ENCODE results near the gene CXorf66. TPM values are rescaled to one million over a fixed set of nuclear protein-coding genes. Genes with fewer than 3 reads are reported as not detected.
"Not testable (repeated sequence)": the region's sequence is repeated elsewhere in the genome, so short reads cannot be mapped to it uniquely, and the experiment has no call there.

Gene CXorf66
- total RNA-seq, 4 donors from 2014 or later, result not detected

GRCh38 chrX:139924069-139924695, 41.1 kb downstream of the CXorf66 start:
- Histone ChIP-seq H3K27me3 (no peaks in the 10 kb centered on the region), H3K27ac (no peak overlapping the region)
- no peak for TF ChIP-seq POLR2A (IDR thresholded peaks at IDR 0.05)
- TF ChIP-seq CTCF (IDR thresholded peaks at IDR 0.05), result no peak

GRCh38 chrX:139921142-139921541, 44.2 kb downstream of the CXorf66 start:
- H3K4me1 ChIP-seq, H3K27me3 ChIP-seq, H3K36me3 ChIP-seq, H3K4me3 ChIP-seq, H3K9me3 ChIP-seq, DNase-seq, H3K27ac ChIP-seq: not testable (repeated sequence)

More at GRCh38 chrX:139924069-139924695, 41.1 kb downstream of the CXorf66 start:
- Histone ChIP-seq H3K4me3 (no peak overlapping the region), H3K4me1 (no peaks in the 10 kb centered on the region), H3K9me3 (no peaks in the 10 kb centered on the region), H3K36me3 (no peaks in the 10 kb centered on the region)
- DNase-seq, result no peak

GRCh38 chrX:139920316-139920715, 45.0 kb downstream of the CXorf66 start:
- no peaks in the 10 kb centered on the region for H3K4me1 ChIP-seq

GRCh38 chrX:139914421-139914820, 50.9 kb downstream of the CXorf66 start:
- DNase-seq, result no peak
- H3K9me3 ChIP-seq, result no peaks in the 10 kb centered on the region
- no peak overlapping the region for H3K4me3 ChIP-seq
- H3K4me1 ChIP-seq, result no peaks in the 10 kb centered on the region
- no peak overlapping the region for H3K27ac ChIP-seq
- TF ChIP-seq POLR2A (IDR thresholded peaks at IDR 0.05), result no peak
- no peak for TF ChIP-seq CTCF (IDR thresholded peaks at IDR 0.05)
- no peaks in the 10 kb centered on the region for H3K36me3 ChIP-seq
- no peaks in the 10 kb centered on the region for H3K27me3 ChIP-seq

More at GRCh38 chrX:139920316-139920715, 45.0 kb downstream of the CXorf66 start:
- Histone ChIP-seq H3K27ac (no peak overlapping the region), H3K36me3 (no peaks in the 10 kb centered on the region), H3K9me3 (no peaks in the 10 kb centered on the region), H3K4me3 (no peak overlapping the region), H3K27me3 (no peaks in the 10 kb centered on the region)
- DNase-seq, result no peak
- TF ChIP-seq CTCF (IDR thresholded peaks at IDR 0.05) (no peak), POLR2A (IDR thresholded peaks at IDR 0.05) (no peak)

GRCh38 chrX:139909712-139910111, 55.6 kb downstream of the CXorf66 start:
- no peaks in the 10 kb centered on the region for H3K27me3 ChIP-seq
- H3K4me3 ChIP-seq, result no peak overlapping the region
- no peak overlapping the region for H3K27ac ChIP-seq
- H3K4me1 ChIP-seq, result no peaks in the 10 kb centered on the region
- no peaks in the 10 kb centered on the region for H3K9me3 ChIP-seq
- DNase-seq, result no peak
- H3K36me3 ChIP-seq, result no peaks in the 10 kb centered on the region
- TF ChIP-seq CTCF (IDR thresholded peaks at IDR 0.05) (no peak), POLR2A (IDR thresholded peaks at IDR 0.05) (no peak)

- no peak for TF ChIP-seq CTCF (IDR thresholded peaks at IDR 0.05)
- TF ChIP-seq POLR2A (IDR thresholded peaks at IDR 0.05), result no peak
- no peak overlapping the region for H3K27ac ChIP-seq
- no peaks in the 10 kb centered on the region for H3K36me3 ChIP-seq
- no peaks in the 10 kb centered on the region for H3K4me1 ChIP-seq
- DNase-seq, result no peak
- no peaks in the 10 kb centered on the region for H3K27me3 ChIP-seq
- H3K9me3 ChIP-seq, result no peaks in the 10 kb centered on the region
- no peak overlapping the region for H3K4me3 ChIP-seq
Measured at GRCh38 chrX:139907078-139907477, 58.2 kb downstream of the CXorf66 start.

Data from Peyer's patch (tissue), 4 donors.